KMS-11 (cell line): ENCODE results near the gene ANGEL2.
"Not testable (repeated sequence)": the region's sequence is repeated elsewhere in the genome, so short reads cannot be mapped to it uniquely, and the experiment has no call there.

Experiments used
- H2AFZ ChIP-seq: fragments of 200-600 bp; sonication (generic); 2 replicates; pipeline ENCODE4 v1.6.1; 2016; ENCODE audit warnings: antibody characterized with exemption, mixed run types, low read depth
- H3K27ac ChIP-seq: fragments of 200-600 bp; sonication (generic); 2 replicates; pipeline ENCODE4 v1.6.1; 2016; ENCODE audit warnings: mild to moderate bottlenecking, mixed run types
- H3K27me3 ChIP-seq: fragments of 200-600 bp; sonication (generic); 2 replicates; pipeline ENCODE4 v1.6.1; 2017; ENCODE audit warnings: mild to moderate bottlenecking, low read depth, mixed run types, moderate library complexity; ENCODE audit not compliant: insufficient read depth
- H3K36me3 ChIP-seq: fragments of 200-600 bp; sonication (generic); 2 replicates; pipeline ENCODE4 v1.6.1; 2017; ENCODE audit warnings: mild to moderate bottlenecking, mixed run types; ENCODE audit not compliant: insufficient read depth
- H3K4me1 ChIP-seq: fragments of 200-600 bp; sonication (generic); 2 replicates; pipeline ENCODE4 v1.6.1; 2016; ENCODE audit warnings: mild to moderate bottlenecking, low read depth, mixed run types; ENCODE audit not compliant: poor library complexity, severe bottlenecking
- H3K4me2 ChIP-seq: fragments of 200-600 bp; sonication (generic); 2 replicates; pipeline ENCODE4 v1.7.0; 2016; ENCODE audit warnings: mild to moderate bottlenecking, mixed run types
- H3K4me3 ChIP-seq: fragments of 200-600 bp; sonication (generic); IDR thresholded peaks from 2 replicates; pipeline ENCODE4 v1.6.1; 2017; ENCODE audit warnings: low read depth, low read length, mixed read lengths; ENCODE audit not compliant: insufficient read depth
- H3K79me2 ChIP-seq: fragments of 200-600 bp; sonication (generic); 2 replicates; pipeline ENCODE4 v1.6.1; 2016; ENCODE audit warnings: low read depth, mixed run types; ENCODE audit not compliant: insufficient read depth
- H3K9ac ChIP-seq: fragments of 200-600 bp; sonication (generic); 2 replicates; pipeline ENCODE4 v1.6.1; 2016; ENCODE audit warnings: mild to moderate bottlenecking, mixed run types
- H4K20me1 ChIP-seq: fragments of 200-600 bp; sonication (generic); 2 replicates; pipeline ENCODE4 v1.6.1; 2016; ENCODE audit warnings: mild to moderate bottlenecking, mixed run types; ENCODE audit not compliant: insufficient read depth
- CTCF ChIP-seq: fragments of 200-600 bp; sonication (generic); conservative IDR thresholded peaks from 2 replicates; pipeline ENCODE4 v1.6.1; 2017; ENCODE audit warnings: low read depth, mild to moderate bottlenecking, antibody characterized with exemption, low read length, moderate library complexity, mixed read lengths

Gene ANGEL2

GRCh38 chr1:213051881-213052202 lies 36.2 kb upstream of the ANGEL2 start:
- Histone ChIP-seq H3K79me2 (no peaks in the 10 kb centered on the region; the same call in 1 of the 2 replicates), H3K27me3 (no peaks in the 10 kb centered on the region), H3K36me3 (no peaks in the 10 kb centered on the region), H4K20me1 (no peaks in the 10 kb centered on the region), H3K4me2 (peak overlapping the region; percentile 81), H3K4me3 (peak overlapping the region; percentile 95), H3K27ac (peak overlapping the region; percentile 38; the same call in 1 of the 2 replicates), H3K9ac (peak overlapping the region; percentile 45; the same call in 1 of the 2 replicates), H2AFZ (peak overlapping the region; percentile 100), H3K4me1 (peaks cover 29% of the 10 kb centered on the region)
- no peak for TF ChIP-seq CTCF

GRCh38 chr1:213051127-213051880 lies 35.6 kb upstream of the ANGEL2 start, which contains the start of gene RPS6KC1:
TSS of gene RPS6KC1 (plus strand) at chr1:213051241. CDS start at chr1:213051405, 164 bp downstream.
- no peaks in the 10 kb centered on the region for H3K36me3 ChIP-seq
- no peaks in the 10 kb centered on the region for H4K20me1 ChIP-seq
- peak within 1 kb of the TSS; percentile 81 for H3K4me2 ChIP-seq
- no peaks in the 10 kb centered on the region; the same call in 1 of the 2 replicates for H3K79me2 ChIP-seq
- H3K4me3 ChIP-seq, result peak within 1 kb of the TSS; percentile 95
- peak within 1 kb of the TSS; percentile 45; the same call in 1 of the 2 replicates for H3K9ac ChIP-seq
- TF ChIP-seq CTCF, result no peak
- H3K27me3 ChIP-seq, result no peaks in the 10 kb centered on the region
- H3K4me1 ChIP-seq, result peaks cover 29% of the 10 kb centered on the region
- peak within 1 kb of the TSS; percentile 38; the same call in 1 of the 2 replicates for H3K27ac ChIP-seq
- peak within 1 kb of the TSS; percentile 100 for H2AFZ ChIP-seq

- Histone ChIP-seq H2AFZ (peak overlapping the region; percentile 100), H3K27ac (peak overlapping the region; percentile 38; the same call in 1 of the 2 replicates), H3K79me2 (no peaks in the 10 kb centered on the region; the same call in 1 of the 2 replicates), H3K36me3 (no peaks in the 10 kb centered on the region), H3K4me1 (peaks cover 29% of the 10 kb centered on the region), H3K4me3 (no peak overlapping the region), H3K4me2 (peak overlapping the region; percentile 81), H4K20me1 (no peaks in the 10 kb centered on the region), H3K9ac (peak overlapping the region; percentile 45; the same call in 1 of the 2 replicates), H3K27me3 (no peaks in the 10 kb centered on the region)
- no peak for TF ChIP-seq CTCF
These were observed 35.1 kb upstream of the ANGEL2 start for GRCh38 chr1:213050745-213051126.

GRCh38 chr1:213049232-213049631 lies 33.6 kb upstream of the ANGEL2 start:
- H3K4me2 ChIP-seq, result no peak overlapping the region
- H3K4me1 ChIP-seq, result peaks cover 24% of the 10 kb centered on the region
- H3K9ac ChIP-seq, result no peak overlapping the region
- H3K27me3 ChIP-seq, result no peaks in the 10 kb centered on the region
- no peaks in the 10 kb centered on the region for H4K20me1 ChIP-seq
- H2AFZ ChIP-seq, result no peak overlapping the region
- H3K4me3 ChIP-seq, result no peak overlapping the region
- H3K27ac ChIP-seq, result no peak overlapping the region
- no peaks in the 10 kb centered on the region for H3K36me3 ChIP-seq
- no peaks in the 10 kb centered on the region; the same call in 1 of the 2 replicates for H3K79me2 ChIP-seq
- no peak for TF ChIP-seq CTCF

- not testable (repeated sequence) for H4K20me1 ChIP-seq, H3K79me2 ChIP-seq, H3K4me2 ChIP-seq, H3K27ac ChIP-seq, H3K9ac ChIP-seq, H2AFZ ChIP-seq, H3K27me3 ChIP-seq, H3K36me3 ChIP-seq, H3K4me3 ChIP-seq
- peaks cover 10% of the 10 kb centered on the region for H3K4me1 ChIP-seq
These were observed 29.9 kb upstream of the ANGEL2 start for GRCh38 chr1:213045321-213046226.
